ENCODE data around the gene TMIGD1. TPM values are rescaled to one million over a fixed set of nuclear protein-coding genes. Genes with fewer than 3 reads are reported as not detected.

Gene TMIGD1
- total and polyA plus RNA-seq, 2 of the 13 experiments (the other 11 are each of a cell fraction or from before 2014, with no cell fraction given) = not detected

DNA sequence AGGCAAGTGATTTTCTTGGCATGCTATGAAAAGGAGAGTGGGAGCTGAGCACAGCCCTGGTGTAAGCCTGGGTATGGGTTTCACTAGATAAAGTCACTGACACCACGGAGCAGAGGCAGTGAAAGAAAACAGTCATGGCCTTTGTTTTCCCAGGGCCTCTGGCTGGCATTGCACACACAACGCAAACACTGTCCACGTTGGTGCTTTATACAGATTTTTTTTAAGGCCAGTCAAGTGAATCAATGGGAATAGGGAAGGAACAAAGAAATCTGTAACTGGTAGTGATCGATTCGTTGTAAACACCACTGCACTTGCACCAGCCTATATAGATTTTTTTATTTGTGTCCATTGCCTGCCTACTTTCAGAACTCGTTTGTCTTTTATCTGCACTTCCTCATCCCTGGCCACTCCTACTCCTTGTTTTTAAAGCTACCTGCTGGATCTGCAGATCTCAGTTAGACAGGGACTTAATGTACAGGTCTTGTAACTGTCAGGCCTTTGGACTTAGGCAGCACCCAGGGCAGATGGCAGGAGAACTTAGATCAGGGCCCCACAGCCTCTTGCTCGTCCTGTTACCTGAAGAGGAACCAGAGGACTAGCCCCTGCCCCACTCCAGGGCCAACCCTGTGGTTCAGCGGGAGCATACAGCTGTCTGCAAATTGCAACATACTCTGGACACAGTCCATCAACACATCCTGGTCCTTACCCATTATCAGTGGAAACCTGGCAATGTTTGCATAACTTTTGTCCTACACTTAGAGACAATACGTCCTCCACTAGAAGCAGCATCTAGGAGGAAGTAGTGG, 10.6 kb upstream of the TMIGD1 start (continued):
- TF ChIP-seq, protein P1, sequence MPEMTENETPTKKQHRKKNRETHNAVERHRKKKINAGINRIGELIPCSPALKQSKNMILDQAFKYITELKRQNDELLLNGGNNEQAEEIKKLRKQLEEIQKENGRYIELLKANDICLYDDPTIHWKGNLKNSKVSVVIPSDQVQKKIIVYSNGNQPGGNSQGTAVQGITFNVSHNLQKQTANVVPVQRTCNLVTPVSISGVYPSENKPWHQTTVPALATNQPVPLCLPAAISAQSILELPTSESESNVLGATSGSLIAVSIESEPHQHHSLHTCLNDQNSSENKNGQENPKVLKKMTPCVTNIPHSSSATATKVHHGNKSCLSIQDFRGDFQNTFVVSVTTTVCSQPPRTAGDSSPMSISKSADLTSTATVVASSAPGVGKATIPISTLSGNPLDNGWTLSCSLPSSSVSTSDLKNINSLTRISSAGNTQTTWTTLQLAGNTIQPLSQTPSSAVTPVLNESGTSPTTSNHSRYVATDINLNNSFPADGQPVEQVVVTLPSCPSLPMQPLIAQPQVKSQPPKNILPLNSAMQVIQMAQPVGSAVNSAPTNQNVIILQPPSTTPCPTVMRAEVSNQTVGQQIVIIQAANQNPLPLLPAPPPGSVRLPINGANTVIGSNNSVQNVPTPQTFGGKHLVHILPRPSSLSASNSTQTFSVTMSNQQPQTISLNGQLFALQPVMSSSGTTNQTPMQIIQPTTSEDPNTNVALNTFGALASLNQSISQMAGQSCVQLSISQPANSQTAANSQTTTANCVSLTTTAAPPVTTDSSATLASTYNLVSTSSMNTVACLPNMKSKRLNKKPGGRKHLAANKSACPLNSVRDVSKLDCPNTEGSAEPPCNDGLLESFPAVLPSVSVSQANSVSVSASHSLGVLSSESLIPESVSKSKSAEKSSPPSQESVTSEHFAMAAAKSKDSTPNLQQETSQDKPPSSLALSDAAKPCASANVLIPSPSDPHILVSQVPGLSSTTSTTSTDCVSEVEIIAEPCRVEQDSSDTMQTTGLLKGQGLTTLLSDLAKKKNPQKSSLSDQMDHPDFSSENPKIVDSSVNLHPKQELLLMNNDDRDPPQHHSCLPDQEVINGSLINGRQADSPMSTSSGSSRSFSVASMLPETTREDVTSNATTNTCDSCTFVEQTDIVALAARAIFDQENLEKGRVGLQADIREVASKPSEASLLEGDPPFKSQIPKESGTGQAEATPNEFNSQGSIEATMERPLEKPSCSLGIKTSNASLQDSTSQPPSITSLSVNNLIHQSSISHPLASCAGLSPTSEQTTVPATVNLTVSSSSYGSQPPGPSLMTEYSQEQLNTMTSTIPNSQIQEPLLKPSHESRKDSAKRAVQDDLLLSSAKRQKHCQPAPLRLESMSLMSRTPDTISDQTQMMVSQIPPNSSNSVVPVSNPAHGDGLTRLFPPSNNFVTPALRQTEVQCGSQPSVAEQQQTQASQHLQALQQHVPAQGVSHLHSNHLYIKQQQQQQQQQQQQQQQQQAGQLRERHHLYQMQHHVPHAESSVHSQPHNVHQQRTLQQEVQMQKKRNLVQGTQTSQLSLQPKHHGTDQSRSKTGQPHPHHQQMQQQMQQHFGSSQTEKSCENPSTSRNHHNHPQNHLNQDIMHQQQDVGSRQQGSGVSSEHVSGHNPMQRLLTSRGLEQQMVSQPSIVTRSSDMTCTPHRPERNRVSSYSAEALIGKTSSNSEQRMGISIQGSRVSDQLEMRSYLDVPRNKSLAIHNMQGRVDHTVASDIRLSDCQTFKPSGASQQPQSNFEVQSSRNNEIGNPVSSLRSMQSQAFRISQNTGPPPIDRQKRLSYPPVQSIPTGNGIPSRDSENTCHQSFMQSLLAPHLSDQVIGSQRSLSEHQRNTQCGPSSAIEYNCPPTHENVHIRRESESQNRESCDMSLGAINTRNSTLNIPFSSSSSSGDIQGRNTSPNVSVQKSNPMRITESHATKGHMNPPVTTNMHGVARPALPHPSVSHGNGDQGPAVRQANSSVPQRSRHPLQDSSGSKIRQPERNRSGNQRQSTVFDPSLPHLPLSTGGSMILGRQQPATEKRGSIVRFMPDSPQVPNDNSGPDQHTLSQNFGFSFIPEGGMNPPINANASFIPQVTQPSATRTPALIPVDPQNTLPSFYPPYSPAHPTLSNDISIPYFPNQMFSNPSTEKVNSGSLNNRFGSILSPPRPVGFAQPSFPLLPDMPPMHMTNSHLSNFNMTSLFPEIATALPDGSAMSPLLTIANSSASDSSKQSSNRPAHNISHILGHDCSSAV (CRISPR knock-in tag; IDR thresholded peaks at IDR 0.05; ENCODE audit: borderline replicate concordance) = no peak
- TF ChIP-seq MTF1 (CRISPR knock-in tag; IDR thresholded peaks at IDR 0.05) = no peak
- TF ChIP-seq RFX3 (CRISPR knock-in tag; IDR thresholded peaks at IDR 0.05) = no peak
- no peak for TF ChIP-seq ZSCAN12 (CRISPR knock-in tag; IDR thresholded peaks at IDR 0.05)
- peak; percentile 19; the same call in 1 of the 2 replicates for TF ChIP-seq ZNF232 (CRISPR knock-in tag; IDR thresholded peaks at IDR 0.05; ENCODE audit: borderline replicate concordance)
- peak; percentile 91 for TF ChIP-seq NCOA2 (CRISPR knock-in tag; IDR thresholded peaks at IDR 0.05)
- TF ChIP-seq ZBTB7A (CRISPR knock-in tag; IDR thresholded peaks at IDR 0.05) = peak; percentile 72; the same call in 1 of the 2 replicates
- TF ChIP-seq ZNF180 (CRISPR knock-in tag; IDR thresholded peaks at IDR 0.05; ENCODE audit: borderline replicate concordance, low read depth) = no peak
- peak; percentile 67; the same call in 1 of the 2 replicates for TF ChIP-seq RFXANK (CRISPR knock-in tag; IDR thresholded peaks at IDR 0.05)
- TF ChIP-seq FOXK1 (CRISPR knock-in tag; IDR thresholded peaks at IDR 0.05; ENCODE audit: borderline replicate concordance, low read depth) = peak; percentile 76
- TF ChIP-seq, protein P2, sequence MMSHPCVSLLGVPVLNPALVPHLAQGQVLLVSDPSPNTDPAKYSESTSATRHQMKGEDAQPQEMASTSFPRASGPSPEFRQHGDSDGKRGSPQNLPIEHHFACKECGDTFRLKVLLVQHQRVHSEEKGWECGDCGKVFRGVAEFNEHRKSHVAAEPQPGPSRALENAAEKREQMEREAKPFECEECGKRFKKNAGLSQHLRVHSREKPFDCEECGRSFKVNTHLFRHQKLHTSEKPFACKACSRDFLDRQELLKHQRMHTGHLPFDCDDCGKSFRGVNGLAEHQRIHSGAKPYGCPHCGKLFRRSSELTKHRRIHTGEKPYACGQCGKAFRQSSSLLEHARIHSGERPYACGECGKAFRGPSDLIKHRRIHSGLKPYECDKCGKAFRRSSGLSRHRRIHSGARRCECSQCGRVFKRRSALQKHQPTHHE (CRISPR knock-in tag; IDR thresholded peaks at IDR 0.05; ENCODE audit: borderline replicate concordance) = no peak
- no peak for TF ChIP-seq ZFAT (CRISPR knock-in tag; conservative IDR thresholded peaks at IDR 0.05)
